CD4-positive, alpha-beta memory T cell (primary cell): ENCODE results near the gene PNO1. TPM values are rescaled to one million over a fixed set of nuclear protein-coding genes. Genes with fewer than 3 reads are reported as not detected.

ENCODE experiments used
- CTCF ChIA-PET: fragments of 350-600 bp; sonication (Branson Sonifier 250); formaldehyde crosslinking; loops from one replicate; lab custom pipeline; 2021; ENCODE audit warnings: inconsistent platforms; ENCODE audit not compliant: partially characterized antibody; lab: Charles Lee
- POLR2A ChIA-PET: fragments of 350-600 bp; sonication (Branson Sonifier 250); formaldehyde crosslinking; loops from one replicate; lab custom pipeline; 2021; ENCODE audit not compliant: partially characterized antibody; lab: Charles Lee
- DNase-seq, 5 donors: peaks; one replicate each; pipeline versions ENCODE4 v3.0.0 to v3.0.0-alpha.2; 2020 to 2022; ENCODE audit warnings: mixed read lengths in 1 of 5
- H3K27ac ChIP-seq: one replicate; pipeline ENCODE4 v1.7.0; 2013; ENCODE audit warnings: low read depth, low read length
- H3K27me3 ChIP-seq: 2 replicates; pipeline ENCODE4 v1.7.0; 2013; ENCODE audit warnings: mild to moderate bottlenecking, low read length, moderate library complexity; ENCODE audit not compliant: insufficient read depth
- H3K36me3 ChIP-seq: 2 replicates; pipeline ENCODE4 v1.7.0; 2013; ENCODE audit warnings: mild to moderate bottlenecking, low read length, moderate library complexity; ENCODE audit not compliant: insufficient read depth
- H3K4me1 ChIP-seq: 2 replicates; pipeline ENCODE4 v1.7.0; 2013; ENCODE audit warnings: mild to moderate bottlenecking, low read length, moderate library complexity; ENCODE audit not compliant: insufficient read depth
- H3K4me3 ChIP-seq, 2 donors: one replicate each; pipeline ENCODE4 v1.7.0; 2013; ENCODE audit warnings: low read length in 2 of 2, mild to moderate bottlenecking in 1 of 2
- H3K9me3 ChIP-seq, 2 donors: one replicate each; pipeline ENCODE4 v1.7.0; 2013; ENCODE audit warnings: low read length in 2 of 2, control low read depth in 1 of 2; ENCODE audit not compliant: control insufficient read depth in 1 of 2
- H3K27ac Mint-ChIP-seq, 7 donors: one replicate each; pipeline ENCODE4 v1.8.0; 2020 to 2021; ENCODE audit warnings: mixed read lengths in 7 of 7, mild to moderate bottlenecking in 6 of 7, inconsistent platforms in 3 of 7, moderate library complexity in 3 of 7
- H3K27me3 Mint-ChIP-seq, 2 donors: one replicate each; pipeline ENCODE4 v1.8.0; 2020 to 2021; ENCODE audit warnings: mixed read lengths in 2 of 2
- H3K36me3 Mint-ChIP-seq, 2 donors: one replicate each; pipeline ENCODE4 v1.8.0; 2020 to 2021; ENCODE audit warnings: mixed read lengths in 2 of 2, inconsistent platforms in 1 of 2, mild to moderate bottlenecking in 1 of 2
- H3K4me1 Mint-ChIP-seq, 4 donors: one replicate each; pipeline ENCODE4 v1.8.0; 2020 to 2021; ENCODE audit warnings: mixed read lengths in 4 of 4, mild to moderate bottlenecking in 1 of 4
- H3K4me3 Mint-ChIP-seq, 8 donors: one replicate each; pipeline ENCODE4 v1.8.0; 2020 to 2021; ENCODE audit warnings: mixed read lengths in 8 of 8, mild to moderate bottlenecking in 7 of 8, moderate library complexity in 6 of 8, inconsistent platforms in 3 of 8
- H3K9me3 Mint-ChIP-seq, 8 donors: one replicate each; pipeline ENCODE4 v1.8.0; 2020 to 2021; ENCODE audit warnings: mixed read lengths in 8 of 8, mild to moderate bottlenecking in 5 of 8, inconsistent platforms in 3 of 8, moderate library complexity in 1 of 8
- intact Hi-C: fragments of 100-400 bp; cut with micrococcal nuclease; formaldehyde crosslinking; loops from one replicate; pipeline ENCODE4 v1.15.1; 2023
- polyA plus RNA-seq, 2 donors: library from polyadenylated mRNA; unstranded; fragments of 300-500 nt; fragmentation: Illumina TruSeq; gene quantifications; one replicate each; pipeline ENCODE4 v1.2.3, GENCODE V29; 2021
- total RNA-seq, 2 experiments: library from RNA; stranded (reverse); gene quantifications; one replicate each; pipeline ENCODE4 v1.2.3, GENCODE V29; 2021

PNO1 gene
- total and polyA plus RNA-seq, 4 experiments from 2014 or later: 8.7 to 26.1 (median 15.1) TPM

DNA sequence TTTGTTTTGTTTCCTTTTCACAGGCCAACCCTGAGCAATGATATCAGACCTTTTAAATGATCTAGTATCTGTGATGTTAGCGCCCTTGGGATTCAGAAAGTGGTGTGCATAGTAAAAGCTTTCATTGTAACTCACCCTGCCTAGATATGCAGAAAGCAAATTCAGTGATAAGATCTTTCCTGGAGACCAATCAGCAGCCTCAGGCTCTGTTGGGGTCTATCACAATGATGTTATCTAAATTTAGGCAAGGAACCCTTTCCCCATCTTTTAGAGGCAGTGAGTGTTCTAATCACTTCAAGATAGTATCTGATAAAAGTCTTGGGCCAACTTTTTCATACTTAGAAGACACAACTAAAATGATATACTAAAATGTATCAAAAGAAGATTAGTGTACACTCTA lies 23.6 kb upstream of the PNO1 start:
- CTCF ChIA-PET: interaction anchor here (1.0 to 4.2 kb wide), 2 partner anchors 11 to 148 kb away, joined by 3 to 19 read pairs; no protein-coding TSS in a partner anchor
- H3K27ac Mint-ChIP-seq: peak overlapping the region in 2 of 7 donors; percentile 4 to 23

DNA sequence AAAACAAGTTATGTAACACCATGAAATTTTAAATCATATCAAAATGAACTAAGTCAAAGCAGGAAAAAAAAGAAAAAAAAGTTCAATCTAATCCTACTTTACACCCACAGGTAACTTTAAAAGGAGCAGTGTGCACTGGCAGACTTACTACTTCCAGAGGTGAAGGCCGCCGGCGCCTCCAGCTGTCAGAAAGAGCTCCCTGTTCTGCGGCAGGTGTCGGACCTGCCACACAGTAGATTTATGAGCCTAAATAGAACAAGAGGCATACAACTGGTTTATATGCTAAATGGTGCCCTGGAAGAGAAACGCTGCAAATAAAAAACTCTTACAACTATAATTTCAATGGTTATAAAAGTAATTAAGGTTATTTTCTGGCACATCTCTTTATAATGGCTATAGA lies 23.1 kb upstream of the PNO1 start:
- POLR2A ChIA-PET: no interaction called here
- H3K9me3 Mint-ChIP-seq: no peaks in the 10 kb centered on the region
- no peaks in the 10 kb centered on the region for H3K4me1 Mint-ChIP-seq
- Histone ChIP-seq H3K36me3 (peaks cover 8% of the 10 kb centered on the region), H3K27me3 (no peaks in the 10 kb centered on the region), H3K27ac (no peak overlapping the region), H3K9me3 (no peaks in the 10 kb centered on the region), H3K4me1 (no peaks in the 10 kb centered on the region), H3K4me3 (no peak overlapping the region)
- intact Hi-C loops: no loop called here
- no peak overlapping the region for H3K4me3 Mint-ChIP-seq
- H3K27me3 Mint-ChIP-seq: no peaks in the 10 kb centered on the region
- H3K36me3 Mint-ChIP-seq: peaks cover 41 to 48% of the 10 kb centered on the region in 2 donors
- peak overlapping the region in 1 of 7 donors; percentile 23 for H3K27ac Mint-ChIP-seq
- DNase-seq: no peak
- CTCF ChIA-PET: interaction anchor here (1.0 kb wide), 1 partner anchor 148 kb away, joined by 3 read pairs; no protein-coding TSS in a partner anchor

More for the DNA sequence above, 23.6 kb upstream of the PNO1 start:
- Mint-ChIP-seq H3K9me3 (no peaks in the 10 kb centered on the region), H3K4me3 (no peak overlapping the region), H3K36me3 (peaks cover 39 to 46% of the 10 kb centered on the region in 2 donors), H3K27me3 (no peaks in the 10 kb centered on the region), H3K4me1 (no peaks in the 10 kb centered on the region)
- no peaks in the 10 kb centered on the region for H3K4me1 ChIP-seq
- peaks cover 8% of the 10 kb centered on the region for H3K36me3 ChIP-seq
- POLR2A ChIA-PET: no interaction called here
- no peaks in the 10 kb centered on the region for H3K27me3 ChIP-seq
- H3K9me3 ChIP-seq: no peaks in the 10 kb centered on the region
- intact Hi-C loops: no loop called here
- H3K4me3 ChIP-seq: no peak overlapping the region
- DNase-seq: no peak
- H3K27ac ChIP-seq: no peak overlapping the region

DNA sequence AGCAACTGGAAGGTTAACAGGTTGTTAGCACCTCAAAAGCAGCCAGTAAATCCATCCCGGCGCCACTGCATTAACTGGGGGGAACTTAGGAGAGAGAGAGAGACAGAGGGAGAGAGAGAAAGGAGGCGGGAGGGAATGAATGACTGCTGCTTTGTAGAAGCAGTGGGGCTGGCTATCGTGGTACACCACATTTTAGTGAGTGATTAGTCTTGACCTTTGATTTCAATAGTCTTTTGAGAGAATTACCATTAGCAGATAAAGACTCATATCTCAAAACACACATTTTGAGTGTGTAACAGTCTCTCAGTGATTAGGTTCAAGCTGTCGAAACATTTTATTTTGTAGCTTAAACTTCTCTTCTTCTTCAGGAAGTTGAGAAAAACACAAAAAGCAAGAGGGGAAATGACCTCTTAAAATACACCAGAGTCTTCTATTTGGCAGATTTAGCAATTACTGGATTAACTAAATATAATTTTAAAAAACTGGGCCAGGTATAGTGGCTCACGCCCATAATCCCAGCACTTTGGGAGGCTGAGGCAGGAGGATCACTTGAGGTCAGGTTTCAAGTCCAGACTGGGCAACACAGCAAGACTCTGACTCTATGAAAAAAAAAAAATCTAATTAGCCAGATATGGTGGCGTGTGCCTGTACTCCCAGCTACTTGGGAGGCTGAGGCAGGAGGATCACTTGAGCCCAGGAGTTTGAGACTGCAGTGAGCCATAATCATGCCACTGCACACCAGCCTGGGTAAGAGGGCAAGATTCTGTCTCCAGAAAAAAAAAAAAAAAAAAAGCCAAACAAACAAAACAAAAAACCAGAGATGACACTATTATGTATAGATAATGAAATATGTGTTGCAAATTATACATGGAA lies 22.0 kb upstream of the PNO1 start:
- peaks cover 44 to 51% of the 10 kb centered on the region in 2 donors for H3K36me3 Mint-ChIP-seq
- Histone ChIP-seq H3K9me3 (no peaks in the 10 kb centered on the region), H3K36me3 (peaks cover 8% of the 10 kb centered on the region), H3K4me1 (no peaks in the 10 kb centered on the region), H3K4me3 (no peak overlapping the region), H3K27me3 (no peaks in the 10 kb centered on the region), H3K27ac (no peak overlapping the region)
- ChIA-PET POLR2A (no interaction called here), CTCF (interaction anchor here (1.2 to 1.3 kb wide), 2 partner anchors 13 to 14 kb away, joined by 4 to 5 read pairs; no protein-coding TSS in a partner anchor)
- H3K27me3 Mint-ChIP-seq: no peaks in the 10 kb centered on the region
- H3K9me3 Mint-ChIP-seq: no peaks in the 10 kb centered on the region
- H3K4me3 Mint-ChIP-seq: no peak overlapping the region
- H3K4me1 Mint-ChIP-seq: no peaks in the 10 kb centered on the region
- H3K27ac Mint-ChIP-seq: no peak overlapping the region
- DNase-seq: no peak
- intact Hi-C loops: no loop called here

DNA sequence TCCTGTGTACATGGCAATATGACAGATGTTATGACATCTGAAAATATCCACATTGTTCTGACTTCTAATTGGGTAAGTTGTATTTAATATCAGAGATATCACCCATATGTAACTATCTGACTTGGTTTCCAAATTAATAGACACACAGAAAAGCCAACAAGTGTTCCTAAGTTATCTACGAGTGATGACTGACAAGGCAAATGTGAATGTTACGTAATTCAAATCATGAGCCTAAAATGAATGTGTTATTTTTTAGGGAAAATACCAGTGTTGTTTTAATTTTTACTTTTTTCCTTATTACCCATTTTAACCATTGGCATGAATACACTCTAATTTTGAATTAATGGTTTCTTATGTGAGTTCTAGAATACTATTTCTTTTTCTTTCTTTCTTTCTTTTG lies 15.8 kb upstream of the PNO1 start:
- H3K36me3 ChIP-seq: no peaks in the 10 kb centered on the region
- ChIA-PET POLR2A (no interaction called here), CTCF (no interaction called here)
- no peaks in the 10 kb centered on the region for H3K27me3 Mint-ChIP-seq
- no peaks in the 10 kb centered on the region for H3K9me3 Mint-ChIP-seq
- H3K27me3 ChIP-seq: no peaks in the 10 kb centered on the region
- H3K36me3 Mint-ChIP-seq: peaks cover 26 to 27% of the 10 kb centered on the region in 2 donors
- H3K4me3 Mint-ChIP-seq: no peak overlapping the region
- no peaks in the 10 kb centered on the region for H3K4me1 Mint-ChIP-seq
- intact Hi-C loops: no loop called here
- H3K4me3 ChIP-seq: no peak overlapping the region
- no peak overlapping the region for H3K27ac Mint-ChIP-seq
- H3K27ac ChIP-seq: no peak overlapping the region
- H3K9me3 ChIP-seq: no peaks in the 10 kb centered on the region
- no peaks in the 10 kb centered on the region for H3K4me1 ChIP-seq
- no peak for DNase-seq

DNA sequence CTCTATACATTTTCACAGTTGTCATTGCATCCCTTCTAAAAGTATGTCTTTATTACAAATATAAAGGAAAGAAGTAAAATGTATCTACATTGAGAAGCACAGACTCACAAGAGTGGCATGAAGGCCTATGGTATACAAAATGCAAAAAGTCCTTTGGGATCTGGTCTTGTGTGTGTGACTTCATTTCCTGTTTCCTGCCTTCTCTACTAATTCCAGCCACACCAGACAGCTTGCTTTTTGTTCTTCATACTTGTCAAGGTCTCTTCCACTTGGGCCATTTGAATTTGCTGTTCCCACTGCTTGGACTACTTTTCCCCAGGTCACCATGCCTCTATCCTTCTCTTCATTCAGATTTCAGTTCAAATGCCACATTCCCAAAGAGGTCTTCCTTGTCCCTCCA lies 6.7 kb upstream of the PNO1 start:
- H3K27me3 Mint-ChIP-seq: no peaks in the 10 kb centered on the region
- no peaks in the 10 kb centered on the region for H3K36me3 ChIP-seq
- no peaks in the 10 kb centered on the region for H3K9me3 ChIP-seq
- H3K36me3 Mint-ChIP-seq: peaks cover 0 to 1% of the 10 kb centered on the region in 2 donors
- peaks cover 32% of the 10 kb centered on the region for H3K4me1 ChIP-seq
- no peak overlapping the region for H3K27ac ChIP-seq
- H3K4me1 Mint-ChIP-seq: peaks cover 13 to 33% (median 23%) of the 10 kb centered on the region in 4 donors
- H3K9me3 Mint-ChIP-seq: no peaks in the 10 kb centered on the region
- peak overlapping the region in 1 of 8 donors; percentile 1 for H3K4me3 Mint-ChIP-seq
- peak overlapping the region in 1 of 7 donors; percentile 4 for H3K27ac Mint-ChIP-seq
- POLR2A ChIA-PET: no interaction called here
- no peak overlapping the region for H3K4me3 ChIP-seq
- intact Hi-C loops: loop anchor here (10.0 kb wide), 1 partner anchor 1674 kb away; the partner anchor contains the start of gene GMCL1
- H3K27me3 ChIP-seq: no peaks in the 10 kb centered on the region
- DNase-seq: no peak
- CTCF ChIA-PET: no interaction called here

DNA sequence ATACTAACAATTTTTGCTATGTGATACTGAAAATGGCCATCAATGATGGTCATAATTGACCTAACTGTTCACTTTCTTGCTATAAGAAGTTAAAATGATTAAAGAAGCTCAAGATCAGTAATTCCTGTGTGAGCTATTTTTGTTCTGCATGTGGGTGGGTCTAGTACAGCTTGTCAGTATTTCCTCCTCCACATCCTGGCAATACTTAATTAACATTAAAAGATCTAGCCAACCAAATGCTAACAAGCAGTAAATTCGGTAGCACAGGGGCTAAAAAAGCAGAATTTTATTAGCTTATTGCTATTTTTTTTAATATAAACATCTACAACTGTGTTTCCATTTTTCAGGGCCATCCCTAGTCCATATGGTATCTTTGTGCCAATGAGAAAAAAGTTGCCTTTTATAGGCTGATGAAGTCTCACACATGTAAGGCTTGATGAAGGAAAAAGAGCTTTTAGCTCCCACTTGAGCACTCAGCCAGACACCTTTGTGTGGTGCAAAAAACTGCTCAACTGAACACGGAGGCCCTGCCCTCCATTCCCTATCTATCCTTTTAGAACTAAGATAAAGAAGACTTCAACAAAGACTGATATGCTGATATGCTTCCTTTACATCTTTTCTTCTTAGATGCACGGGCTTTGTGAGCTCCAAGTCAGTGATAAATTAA lies 4.9 kb upstream of the PNO1 start:
- Histone ChIP-seq H3K36me3 (no peaks in the 10 kb centered on the region), H3K27ac (no peak overlapping the region), H3K9me3 (no peaks in the 10 kb centered on the region), H3K27me3 (no peaks in the 10 kb centered on the region), H3K4me1 (peaks cover 41% of the 10 kb centered on the region), H3K4me3 (no peak overlapping the region)
- POLR2A ChIA-PET: interaction anchor here (1.0 kb wide), 1 partner anchor 100 kb away, joined by 6 read pairs; the partner anchor contains the start of gene PPP3R1
- Mint-ChIP-seq H3K9me3 (peaks cover 0 to under 1% (median 0%) of the 10 kb centered on the region in 8 donors), H3K4me1 (peaks cover 21 to 51% (median 38%) of the 10 kb centered on the region in 4 donors), H3K36me3 (peaks cover 0 to 15% of the 10 kb centered on the region in 2 donors), H3K27ac (peak overlapping the region in 6 of 7 donors; percentile 46 to 89 (median 70)), H3K27me3 (peaks cover 0 to 2% of the 10 kb centered on the region in 2 donors), H3K4me3 (peak overlapping the region in 6 of 8 donors; percentile 5 to 52 (median 36))
- CTCF ChIA-PET: interaction anchor here (0.6 to 2.1 kb wide), 14 partner anchors 8 to 518 kb away, joined by 3 to 11 read pairs (median 4); no protein-coding TSS in a partner anchor
- intact Hi-C loops: loop anchor here (10.0 kb wide), 1 partner anchor 1672 kb away; the partner anchor contains the start of gene GMCL1
- DNase-seq: no peak
